Raji (cell line): ENCODE data around the gene AMZ1.

ENCODE experiments used
- POLR2A ChIP-seq: IDR thresholded peaks from 2 replicates; pipeline ENCODE4 v1.6.1; 2011; ENCODE audit warnings: low read depth, low read length, control low read depth; ENCODE audit not compliant: insufficient read depth

The AMZ1 gene

DNA sequence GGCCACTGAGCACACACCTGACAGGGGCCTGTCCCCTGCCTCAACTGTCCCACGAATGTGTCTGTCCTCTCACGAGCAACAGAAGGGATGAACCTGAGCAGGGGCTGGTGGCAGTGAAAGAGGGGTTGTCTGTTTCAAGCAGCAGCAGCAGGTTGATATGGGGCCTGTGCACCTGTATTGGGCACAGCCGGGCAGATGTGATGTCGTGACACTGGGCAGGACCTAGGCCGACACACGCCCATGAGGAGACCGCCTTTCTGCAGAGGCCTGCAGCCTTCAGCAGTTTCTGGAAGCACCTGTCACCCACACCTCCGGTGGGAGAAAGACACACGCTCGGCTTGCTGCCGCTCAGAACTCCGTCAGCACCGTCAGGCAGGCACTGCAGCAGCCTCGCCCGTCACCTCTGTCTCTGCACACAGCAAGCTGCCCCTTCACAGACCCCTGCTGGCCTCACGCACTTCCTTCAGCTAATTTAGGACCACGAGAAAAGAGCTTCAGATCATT, 48.5 kb downstream of the AMZ1 start:
- TF ChIP-seq POLR2A: no peak

DNA sequence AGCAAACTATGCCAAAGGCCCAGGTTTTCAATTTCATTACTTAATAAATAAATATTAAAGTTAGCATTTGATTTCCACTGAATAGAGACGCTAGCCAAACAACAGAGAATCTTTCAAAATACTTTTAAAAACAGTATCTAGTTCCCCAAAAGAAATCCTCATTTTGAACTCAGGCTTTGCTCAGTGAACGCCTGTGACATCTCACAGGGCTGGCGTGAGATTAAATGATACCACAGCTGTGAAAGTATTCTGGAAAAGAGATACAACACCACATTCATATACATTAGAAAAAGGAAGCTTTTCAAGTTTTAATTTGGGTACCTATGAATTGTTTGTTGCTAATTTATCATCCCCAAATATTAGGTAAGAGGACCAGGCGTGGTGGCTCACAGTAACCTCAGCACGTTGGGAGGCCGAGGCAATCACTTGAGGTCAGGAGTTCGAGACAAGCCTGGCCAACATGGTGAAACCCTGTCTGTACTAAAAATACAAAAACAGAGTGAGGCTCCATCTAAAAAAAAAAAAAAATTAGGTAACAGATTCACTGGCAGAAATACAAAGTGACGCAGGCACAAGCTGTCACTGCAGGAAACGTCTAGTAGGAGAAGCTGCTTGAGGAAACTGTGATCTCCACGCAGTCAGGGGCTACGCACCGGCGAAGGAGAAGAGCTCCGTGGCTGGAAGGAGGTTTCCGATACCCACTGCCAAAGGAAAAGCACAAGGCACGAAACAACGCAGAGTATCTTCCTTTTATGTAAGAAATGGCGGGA, 50.0 kb downstream of the AMZ1 start:
- no peak for TF ChIP-seq POLR2A

DNA sequence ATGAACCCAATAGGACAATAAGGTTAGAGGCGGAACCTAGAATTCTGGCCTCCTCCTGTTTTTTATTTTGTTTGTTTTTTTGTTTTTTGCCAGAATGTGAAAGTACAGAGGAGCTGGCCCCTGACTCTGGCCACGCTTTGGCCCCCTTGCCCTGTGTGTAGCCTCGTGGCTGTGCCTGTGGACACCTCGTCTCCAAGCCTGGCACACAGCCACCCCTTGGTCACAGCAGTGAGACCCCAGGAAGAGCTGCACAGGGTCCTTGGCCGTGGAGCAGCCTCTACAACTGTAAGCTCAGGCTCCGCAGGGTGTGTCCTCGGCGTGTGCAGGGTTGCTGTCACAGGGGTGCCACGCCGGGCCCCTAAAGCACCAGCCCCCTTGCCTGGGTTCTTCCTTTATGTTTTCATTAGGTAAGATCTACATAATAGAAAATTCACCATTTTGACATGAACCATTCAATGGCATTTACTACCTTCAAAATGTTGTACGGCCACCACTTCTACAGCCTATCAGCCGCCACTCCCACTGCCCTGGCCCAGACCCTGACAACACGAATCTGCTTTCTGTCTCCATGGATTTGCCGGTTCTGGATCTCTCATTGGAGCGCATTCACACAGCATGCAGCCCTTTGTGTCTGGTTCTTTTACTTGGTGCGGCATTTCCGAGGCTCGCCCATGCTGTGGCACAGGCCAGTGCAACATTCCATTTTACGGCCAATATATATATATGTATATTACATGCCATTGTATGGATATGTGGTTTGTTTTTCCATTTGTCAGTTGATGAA, 51.0 kb downstream of the AMZ1 start:
- no peak for TF ChIP-seq POLR2A

DNA sequence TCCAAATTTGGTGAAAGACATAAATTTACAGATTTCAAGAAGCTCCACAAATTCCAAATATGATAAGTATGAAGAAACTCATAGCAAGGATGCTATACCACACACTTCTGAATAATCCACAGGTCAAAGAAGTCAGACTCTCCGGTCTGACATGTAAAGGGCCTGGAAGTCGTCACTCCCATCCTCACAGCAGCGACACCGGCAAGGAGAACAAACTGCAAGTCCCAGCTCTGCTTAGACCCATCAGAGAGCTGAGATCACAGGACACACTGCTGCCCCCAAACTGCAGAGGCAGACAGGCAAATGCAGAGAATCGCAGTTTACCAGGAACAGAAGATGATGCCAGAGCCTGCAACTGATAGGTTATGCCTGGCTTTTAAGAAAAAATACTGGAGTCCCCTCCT, 62.0 kb downstream of the AMZ1 start:
- TF ChIP-seq POLR2A: no peak

DNA sequence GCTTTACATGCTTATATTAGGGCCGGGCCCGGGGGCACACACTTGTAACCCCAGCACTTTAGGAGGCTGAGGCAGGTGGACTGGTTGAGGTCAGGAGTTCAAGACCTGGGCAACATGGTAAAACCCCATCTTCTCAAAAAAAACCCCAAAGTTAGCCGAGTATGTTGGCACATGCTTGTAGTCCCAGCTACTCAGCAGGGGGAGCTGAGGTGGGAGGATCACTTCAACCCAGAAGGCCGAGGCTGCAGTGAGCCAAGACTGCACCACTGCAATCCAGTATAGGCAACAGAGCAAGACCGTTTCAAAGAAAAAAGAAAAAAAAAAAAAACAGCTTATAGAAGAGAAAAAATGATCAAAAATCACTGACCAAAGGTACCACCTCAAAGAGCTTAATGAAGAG, 63.1 kb downstream of the AMZ1 start:
- no peak for TF ChIP-seq POLR2A

DNA sequence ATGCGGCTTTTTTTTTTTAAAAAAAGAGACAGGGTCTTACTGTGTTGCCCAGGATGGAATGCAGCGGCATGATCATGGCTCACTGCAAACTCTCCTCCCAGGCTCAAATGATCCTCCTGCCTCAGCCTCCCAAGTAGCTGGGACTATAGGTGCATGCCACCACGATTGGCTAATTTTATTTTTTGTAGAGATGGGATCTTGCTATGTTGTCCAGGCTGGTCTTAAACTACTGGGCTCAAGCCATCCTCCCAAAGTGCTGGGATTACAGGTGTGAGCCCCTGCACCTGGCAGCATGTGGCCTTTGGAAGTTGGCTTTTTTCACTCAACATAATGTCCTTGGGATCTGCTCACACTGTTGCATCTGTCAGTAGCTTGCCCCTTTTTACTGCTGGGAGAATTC, 65.1 kb downstream of the AMZ1 start:
- TF ChIP-seq POLR2A: no peak

DNA sequence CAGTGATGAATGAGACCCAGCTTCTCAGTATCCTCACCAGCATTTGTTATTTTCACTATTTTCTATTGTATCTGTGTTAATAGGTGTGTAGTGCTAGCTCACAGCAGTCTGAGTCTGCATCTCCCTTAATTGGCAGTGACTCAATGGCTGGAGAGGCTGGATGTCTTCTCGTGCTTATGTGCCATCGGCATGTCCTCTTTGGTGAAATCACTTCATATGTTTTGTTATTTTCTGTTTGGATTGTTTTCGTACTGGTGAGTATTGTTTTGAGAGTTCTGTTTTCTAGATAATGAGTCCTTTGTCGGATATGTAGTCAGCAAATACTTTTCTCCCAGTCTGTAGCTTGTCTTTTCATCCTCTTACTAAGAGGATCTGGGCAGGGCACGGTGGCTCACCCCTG, 66.1 kb downstream of the AMZ1 start:
- no peak for TF ChIP-seq POLR2A

DNA sequence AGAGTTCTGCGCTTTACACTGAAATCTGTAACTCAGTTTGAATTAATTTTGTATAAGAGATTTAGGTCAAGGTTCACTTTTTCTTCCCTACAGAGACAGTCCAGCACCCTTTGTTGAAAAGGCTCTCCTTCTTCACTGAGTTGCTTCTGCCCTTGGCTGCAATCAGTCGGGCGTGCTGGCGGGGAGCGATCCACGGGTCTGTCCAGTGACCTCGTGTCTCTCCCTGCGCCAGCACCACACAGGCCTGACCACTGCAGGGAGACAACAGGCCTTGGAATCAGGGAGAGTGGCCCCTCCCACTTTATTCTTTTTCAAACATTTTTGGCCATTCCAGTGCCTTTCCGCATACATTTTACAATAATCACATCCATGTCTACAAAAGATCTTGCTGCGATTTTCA, 66.9 kb downstream of the AMZ1 start:
- no peak for TF ChIP-seq POLR2A

DNA sequence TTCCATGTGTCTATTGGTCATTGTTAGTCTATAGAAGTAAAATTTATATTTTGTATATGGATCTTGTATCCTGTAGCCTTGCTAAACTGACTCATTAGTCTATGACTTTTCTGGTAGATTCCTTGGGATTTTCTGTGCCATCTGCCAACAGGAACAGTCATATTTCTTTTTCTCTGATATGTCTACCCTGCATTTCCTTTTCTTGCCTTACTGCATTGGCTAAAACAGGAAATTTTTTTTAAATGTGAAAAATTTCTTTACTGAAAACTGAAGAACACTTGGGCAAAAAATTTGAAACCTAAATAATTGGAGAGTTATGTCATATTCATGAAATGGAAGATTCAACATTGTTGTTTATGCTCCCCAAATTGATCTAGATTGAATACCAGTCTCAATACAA, 67.5 kb downstream of the AMZ1 start:
- TF ChIP-seq POLR2A: no peak

DNA sequence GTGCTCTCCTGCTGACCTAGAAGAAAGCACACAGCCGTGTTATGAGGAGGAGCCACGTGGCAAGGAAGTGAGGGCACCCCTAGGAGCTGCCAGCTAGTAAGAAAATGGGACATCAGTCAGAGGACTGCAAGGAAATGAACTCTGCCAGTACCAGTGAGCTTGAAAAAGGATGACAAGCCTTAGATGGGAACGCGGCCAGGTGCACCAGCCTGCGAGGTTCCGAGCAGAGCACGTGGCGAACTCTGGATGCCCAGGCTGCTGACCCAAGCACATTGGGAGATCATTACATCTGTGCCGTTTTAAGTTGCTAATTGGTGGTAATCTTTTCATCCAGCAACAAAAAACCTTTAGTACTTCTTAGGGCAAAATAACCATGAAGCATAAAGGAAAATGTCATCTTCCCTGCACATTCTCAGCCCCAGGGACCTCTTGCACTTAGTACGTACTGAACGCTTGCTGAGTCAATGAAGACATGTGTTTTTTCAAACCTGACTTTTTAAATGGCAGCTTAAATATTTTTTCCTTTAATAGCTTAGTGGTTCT, 69.4 kb downstream of the AMZ1 start:
- no peak for TF ChIP-seq POLR2A

DNA sequence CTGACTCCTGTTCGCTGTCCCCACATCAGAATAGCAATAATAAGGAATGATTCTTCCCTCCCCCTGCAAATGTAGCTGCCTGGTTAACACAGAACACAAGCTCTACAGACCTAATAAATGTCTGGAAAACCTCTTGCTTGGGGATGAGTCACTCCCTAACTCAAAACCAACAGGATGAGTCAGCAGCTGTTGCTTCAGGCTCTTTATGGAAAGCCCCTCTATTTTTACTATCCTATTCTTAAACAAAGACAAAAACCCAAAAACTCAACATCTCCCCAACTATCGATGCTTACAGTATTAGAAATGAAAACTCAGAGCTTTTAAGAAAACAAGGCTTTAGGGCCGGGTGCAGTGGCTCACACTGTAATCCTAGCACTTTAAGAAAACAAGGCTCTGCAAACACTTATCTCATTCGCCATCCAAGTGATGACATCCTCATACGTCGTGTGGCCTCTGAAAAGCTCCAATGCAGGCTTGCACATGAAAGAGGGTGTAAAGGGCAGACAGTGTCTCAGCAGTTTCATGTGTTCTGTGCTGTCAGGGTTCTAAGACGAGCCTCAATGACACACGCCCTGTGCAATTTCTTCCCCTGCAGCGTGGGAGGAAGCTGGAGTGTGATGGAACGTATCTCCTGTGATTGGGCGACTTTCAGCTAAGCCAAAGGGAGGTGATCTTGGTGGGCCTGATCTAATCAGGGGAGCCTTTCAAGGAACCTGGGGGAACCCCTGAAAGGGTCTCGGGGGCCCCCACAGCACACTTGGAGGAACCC, 70.1 kb downstream of the AMZ1 start:
- TF ChIP-seq POLR2A: no peak

DNA sequence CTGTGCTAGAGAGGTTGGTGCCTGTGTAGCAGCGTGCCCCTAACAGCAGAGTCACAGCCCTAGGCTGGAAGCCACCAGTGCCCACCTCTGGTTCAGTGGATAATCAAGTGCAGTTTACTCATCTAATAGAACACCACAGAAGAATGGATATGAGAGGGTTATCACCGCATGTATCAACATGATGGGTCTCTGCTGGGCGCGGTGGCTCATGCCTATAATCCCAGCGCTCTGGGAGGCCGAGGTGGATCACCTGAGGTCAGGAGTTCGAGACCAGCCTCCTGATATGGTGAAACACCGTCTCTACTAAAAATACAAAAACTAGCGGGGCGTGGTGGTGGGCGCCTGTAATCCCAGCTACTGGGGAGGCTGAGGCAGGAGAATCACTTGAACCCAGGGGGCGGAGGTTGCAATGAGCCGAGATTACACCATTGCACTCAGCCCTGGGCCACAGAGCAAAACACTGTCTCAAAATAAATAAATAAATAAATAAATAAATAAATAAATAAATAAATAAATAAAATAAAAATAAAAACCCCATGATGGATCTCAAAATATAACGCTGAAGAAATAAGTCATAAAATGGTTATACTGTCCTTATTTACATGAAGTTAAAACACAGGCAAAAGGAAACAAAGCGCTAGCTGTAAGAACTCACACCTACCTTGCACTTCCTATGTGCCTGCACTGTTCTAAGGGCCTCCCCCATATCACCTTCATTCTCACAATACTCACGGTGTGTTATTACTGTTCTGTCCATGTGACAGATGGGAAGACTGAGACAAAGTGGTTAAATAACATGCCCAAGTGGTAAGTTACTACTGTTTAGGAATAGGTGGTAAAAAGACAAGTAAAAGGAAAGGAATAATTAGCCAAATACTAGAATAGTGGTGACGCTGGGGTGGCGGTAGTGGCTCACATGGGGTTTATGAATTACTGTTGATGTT, 70.9 kb downstream of the AMZ1 start:
- TF ChIP-seq POLR2A: no peak

DNA sequence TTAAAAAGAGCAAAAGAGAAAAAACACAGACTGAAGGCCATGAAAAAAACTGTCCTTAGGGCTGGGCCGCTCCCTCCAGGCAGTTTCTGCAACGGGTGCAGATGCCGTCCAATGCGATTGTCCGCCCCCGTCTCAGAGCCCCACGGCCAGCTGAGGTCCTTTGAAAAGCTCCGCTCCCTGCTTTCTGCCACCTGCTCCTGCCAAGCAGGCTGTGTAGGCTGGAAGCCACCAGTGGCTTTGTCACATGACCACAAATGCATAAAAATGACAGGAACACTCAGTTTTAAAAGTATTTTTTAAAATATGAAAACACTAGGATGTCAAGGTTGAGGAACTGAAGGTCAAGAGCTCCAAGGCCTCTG, 71.7 kb downstream of the AMZ1 start:
- no peak for TF ChIP-seq POLR2A

DNA sequence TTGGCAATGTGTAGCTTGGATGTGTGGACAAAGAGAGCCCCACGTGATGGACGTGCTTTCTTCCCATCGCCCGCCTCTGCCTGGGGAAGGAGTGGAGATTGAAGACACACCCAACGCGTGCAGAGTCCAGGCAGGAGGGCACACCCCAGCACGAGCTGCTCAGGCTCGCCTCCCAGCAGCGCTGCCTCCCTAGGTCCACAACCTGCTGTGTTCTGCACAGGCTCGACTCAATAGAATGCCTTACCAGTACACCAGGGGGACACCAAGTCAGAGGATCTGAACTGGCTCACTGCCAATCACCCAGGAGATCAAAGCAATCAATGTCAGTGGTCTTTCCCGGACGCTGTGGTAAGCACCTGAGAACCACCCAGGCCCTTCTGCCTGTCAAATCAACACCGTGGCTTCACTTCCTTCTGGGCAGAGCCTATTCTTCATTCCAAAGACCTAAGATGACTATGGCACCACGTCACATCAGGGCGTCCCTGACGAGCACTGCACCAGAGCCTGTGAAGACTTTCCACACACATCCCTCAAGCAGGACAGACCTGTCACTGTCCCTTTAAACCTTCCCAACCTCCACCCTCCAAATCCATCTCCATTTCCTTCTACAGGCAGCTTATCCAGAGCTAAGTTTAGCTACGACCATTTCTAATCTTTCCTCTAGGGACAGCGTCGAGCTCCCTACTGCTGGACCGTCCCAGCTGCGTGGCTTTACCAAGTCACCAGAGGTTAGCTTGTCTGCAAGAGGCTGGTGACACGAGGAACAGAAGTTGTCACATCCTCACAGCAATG, 72.3 kb downstream of the AMZ1 start:
- TF ChIP-seq POLR2A: no peak

DNA sequence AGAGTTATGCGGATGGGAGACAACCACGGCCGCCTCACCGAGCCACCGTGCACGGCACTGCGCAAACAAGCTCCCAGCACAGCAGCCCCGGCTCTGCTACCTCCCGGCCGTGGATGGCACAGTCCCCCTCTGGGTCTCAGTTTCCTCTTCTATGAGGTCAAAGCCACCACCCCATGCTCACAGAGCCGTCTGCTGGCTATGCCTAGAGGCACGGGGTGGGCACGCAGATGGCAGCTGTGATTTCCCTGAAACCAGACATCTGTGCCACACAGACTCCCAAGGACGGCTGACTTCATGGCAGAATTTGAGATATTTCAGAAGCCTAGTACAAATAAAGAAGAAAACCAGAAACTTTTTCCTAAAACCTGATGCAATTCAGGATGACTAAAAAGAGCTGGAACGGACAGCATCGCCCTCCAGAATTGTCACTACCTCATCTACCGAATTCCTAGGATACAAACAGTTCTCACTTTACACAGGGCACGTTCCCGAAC, 73.2 kb downstream of the AMZ1 start:
- TF ChIP-seq POLR2A: no peak
